ENCODE results near the gene PLEKHA7.

GRCh38 chr11:16979703-16980622 lies 34.3 kb downstream of the PLEKHA7 start:
- no peak for TF ChIP-seq CTCF (conservative IDR thresholded peaks at IDR 0.05; ENCODE audit: low read depth, low read length)
- TF ChIP-seq EZH2 (IDR thresholded peaks at IDR 0.05; ENCODE audit: low read length, unreplicated experiment): no peak

Measured in PC-3 (cell line).